ENCODE data around the gene PLXNA1.

Gene PLXNA1

GRCh38 chr3:126988451-126989021 lies 5.6 kb downstream of the PLXNA1 start:
- no peak for FAIRE-seq

DNA sequence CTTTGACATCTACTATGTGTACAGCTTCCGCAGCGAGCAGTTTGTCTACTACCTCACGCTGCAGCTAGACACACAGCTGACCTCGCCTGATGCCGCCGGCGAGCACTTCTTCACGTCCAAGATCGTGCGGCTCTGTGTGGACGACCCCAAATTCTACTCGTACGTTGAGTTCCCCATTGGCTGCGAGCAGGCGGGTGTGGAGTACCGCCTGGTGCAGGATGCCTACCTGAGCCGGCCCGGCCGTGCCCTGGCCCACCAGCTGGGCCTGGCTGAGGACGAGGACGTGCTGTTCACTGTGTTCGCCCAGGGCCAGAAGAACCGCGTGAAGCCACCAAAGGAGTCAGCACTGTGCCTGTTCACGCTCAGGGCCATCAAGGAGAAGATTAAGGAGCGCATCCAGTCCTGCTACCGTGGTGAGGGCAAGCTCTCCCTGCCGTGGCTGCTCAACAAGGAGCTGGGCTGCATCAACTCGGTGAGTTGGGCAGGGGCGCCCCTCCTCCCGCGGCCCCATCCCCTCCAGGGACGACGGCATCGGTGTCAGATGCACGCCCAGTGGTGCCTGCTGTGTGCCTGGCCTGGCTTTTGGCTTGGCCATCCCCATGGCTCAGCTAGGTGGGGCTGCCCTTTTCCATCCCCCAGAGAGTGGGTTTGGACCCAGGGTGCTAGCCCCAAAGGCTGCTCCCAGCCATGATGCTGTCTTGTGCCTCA lies 6.6 kb downstream of the PLXNA1 start:
- no peak for FAIRE-seq

DNA sequence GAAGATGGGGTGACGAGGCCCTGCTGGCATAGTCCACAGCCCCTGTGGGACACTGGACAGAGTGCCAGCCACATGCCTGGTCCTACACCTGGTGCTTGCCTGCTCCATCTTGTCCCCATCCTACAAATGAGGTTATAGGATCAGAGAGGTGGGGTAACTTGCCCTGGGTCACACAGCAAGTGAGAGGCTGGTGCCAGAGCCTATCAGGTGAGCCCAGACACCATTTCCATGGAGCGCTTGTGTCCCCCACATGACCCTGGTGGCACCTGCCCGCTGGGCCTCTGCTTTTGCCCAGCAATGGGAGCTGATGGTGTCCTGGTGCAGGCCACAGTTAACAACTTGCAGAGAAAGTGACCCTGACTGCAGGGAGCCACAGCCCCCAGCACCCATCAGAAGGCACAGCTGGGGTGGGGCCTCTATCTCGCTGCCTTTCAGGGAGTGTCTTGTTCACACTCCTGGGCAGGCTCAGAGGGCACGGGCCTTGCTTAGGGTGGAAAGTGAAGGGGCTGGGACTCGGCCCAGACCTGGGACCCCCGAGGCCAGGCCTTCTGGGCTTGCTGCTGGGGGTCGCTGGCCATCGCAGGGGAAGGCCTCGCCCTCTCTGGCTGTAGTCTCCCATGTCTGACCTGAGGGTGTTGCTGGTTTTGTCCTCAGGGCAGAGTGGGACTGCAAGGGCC lies 7.2 kb downstream of the PLXNA1 start:
- FAIRE-seq, result no peak

DNA sequence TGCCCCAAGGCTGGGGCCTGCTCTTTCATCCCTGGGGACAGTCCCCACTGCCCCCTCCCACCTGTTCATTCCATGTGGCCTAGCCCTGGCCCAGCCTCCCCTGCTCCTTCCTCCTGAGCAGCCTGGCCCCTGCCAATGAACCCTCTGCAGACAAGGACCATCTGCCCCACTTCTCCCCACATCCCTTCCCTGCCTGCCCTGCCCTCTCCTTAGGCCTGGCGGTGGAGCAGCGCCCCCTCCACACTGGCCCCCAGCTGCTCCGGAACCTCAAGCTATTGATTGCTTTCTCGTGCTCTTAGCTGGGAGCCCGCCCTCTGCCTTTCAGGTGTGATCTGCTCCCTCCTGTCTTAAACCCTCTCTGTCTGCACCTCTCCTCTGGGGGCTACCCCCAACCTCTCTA lies 8.0 kb downstream of the PLXNA1 start:
- FAIRE-seq, result no peak

GRCh38 chr3:126991366-126992200 lies 8.7 kb downstream of the PLXNA1 start:
- no peak for FAIRE-seq

DNA sequence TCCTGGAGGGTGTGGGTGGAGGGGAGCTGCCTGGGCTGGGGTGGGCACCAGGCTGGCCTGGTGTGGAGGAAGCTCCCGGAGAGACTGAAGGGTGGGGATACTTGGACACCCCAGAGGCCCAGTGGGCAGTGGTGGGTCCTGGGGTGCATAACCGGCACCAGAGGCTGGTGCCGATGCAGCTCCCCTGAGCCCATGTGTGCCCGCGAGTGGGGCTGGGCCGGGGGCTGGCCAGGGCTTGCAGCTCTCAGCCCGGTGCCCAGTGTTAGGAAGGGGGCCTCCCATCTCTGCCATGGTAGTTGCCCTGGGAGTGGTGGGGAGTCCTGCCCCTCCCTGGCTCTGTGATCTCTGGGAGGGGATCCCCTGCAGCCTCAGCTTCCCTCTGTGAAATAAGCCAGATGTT lies 9.3 kb downstream of the PLXNA1 start:
- FAIRE-seq, result no peak

GRCh38 chr3:126992776-126993175 lies 9.9 kb downstream of the PLXNA1 start:
- no peak for FAIRE-seq

DNA sequence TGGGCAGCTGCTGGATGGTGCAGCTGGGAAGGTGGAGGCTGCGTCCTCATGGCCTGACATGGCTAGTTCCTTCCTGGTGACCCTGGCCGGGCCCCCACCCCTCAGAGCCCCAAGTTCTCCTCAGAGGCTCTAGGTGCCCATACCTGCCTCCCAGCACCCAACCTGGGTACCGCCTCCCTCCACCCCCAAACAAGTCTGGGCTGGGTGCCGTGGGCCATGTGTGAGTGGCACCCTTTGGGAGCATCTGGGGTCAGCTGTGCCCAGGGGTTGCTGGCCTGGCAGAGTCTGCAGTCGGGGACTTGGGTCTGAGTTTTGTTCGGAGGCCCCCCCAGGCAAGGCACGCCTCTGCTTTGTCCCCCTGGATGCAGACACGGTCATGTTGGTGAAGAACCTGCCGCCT lies 10.5 kb downstream of the PLXNA1 start:
- no peak for FAIRE-seq

DNA sequence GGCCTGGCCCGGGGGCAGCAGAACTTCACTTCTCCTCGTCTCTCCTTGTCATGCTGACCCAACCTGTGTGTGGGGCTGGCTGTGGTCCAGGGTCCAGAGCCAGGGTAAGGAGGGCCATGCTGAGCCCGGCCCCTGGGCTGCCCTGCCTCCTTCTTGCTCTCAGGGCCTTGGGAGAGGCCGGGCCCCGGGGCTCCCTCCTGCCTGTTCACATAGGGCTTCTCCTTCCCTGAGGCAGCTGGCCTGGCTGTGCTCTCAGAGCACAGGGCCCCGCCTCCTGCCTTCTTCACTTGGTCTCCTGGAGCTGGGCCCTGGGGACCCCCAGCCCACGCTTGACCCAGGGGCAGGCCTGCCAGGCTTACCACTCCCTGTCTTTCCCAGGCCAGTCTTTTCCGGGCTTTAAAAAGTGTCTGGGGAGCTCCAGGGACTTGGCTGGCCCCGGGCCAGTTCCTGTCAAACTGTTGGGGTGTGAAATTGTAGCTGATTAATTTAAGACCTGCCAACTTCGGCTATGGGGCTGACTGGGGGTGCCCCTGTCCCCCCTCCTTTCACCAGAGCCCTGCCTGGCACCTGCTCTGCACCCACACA lies 11.8 kb downstream of the PLXNA1 start:
- no peak for FAIRE-seq

DNA sequence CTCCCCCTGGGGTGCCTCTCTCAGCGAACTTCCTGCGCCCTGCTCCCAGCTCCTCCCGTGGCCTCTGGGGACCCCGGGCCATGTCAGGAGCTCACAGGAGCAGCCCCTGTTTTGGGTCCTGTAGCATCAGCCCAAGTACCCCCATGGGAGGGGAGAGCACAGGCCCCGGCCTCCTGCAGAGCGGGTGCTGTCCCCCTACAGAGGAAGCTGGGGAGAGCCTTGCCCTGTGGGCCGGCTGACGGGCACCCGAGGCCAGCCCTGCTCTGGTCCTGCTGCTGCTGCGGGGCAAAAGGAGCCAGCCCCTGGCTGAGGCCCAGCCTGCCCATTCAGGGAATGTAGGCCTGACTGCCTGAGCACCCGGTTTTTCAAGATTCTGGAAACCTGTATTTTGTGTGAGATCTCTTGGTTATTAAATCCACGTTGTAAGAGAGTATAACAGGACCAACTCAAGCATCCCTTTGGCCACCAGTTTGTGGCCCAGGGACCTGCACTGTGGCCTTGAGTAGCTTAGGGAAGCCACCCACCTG lies 12.4 kb downstream of the PLXNA1 start:
- no peak for FAIRE-seq

GRCh38 chr3:126995926-126996512 lies 13.1 kb downstream of the PLXNA1 start:
- no peak for FAIRE-seq

GRCh38 chr3:126996905-126997304 lies 14.0 kb downstream of the PLXNA1 start:
- FAIRE-seq, result no peak

DNA sequence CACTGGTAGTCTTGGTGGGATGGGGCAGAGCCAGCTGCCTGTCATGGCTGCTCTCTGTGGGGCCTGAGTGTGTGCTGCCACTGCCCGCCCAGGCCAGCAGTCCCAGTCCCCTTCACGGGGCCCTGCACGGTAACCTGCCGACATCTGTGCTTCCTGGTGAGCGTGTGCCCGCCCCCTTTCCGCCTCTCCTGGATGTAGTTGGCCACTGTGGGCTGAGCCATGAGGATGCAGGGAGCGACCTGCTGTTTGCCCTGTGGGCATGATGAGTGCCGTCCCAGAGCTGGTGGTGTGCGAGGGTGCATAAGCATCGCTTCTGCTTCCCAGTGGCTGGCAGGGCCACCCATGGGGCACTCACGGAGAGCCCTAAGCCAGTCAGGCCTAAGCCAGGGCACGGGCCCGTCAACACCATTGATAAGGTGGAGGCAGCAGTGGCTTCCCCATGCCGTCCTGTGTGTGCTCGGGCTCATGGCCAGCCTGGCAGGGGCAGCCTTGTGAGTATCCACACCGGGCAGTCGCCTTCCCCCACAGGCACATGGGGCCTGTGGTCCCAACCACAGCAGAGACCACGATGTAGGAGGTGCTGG lies 14.6 kb downstream of the PLXNA1 start:
- no peak for FAIRE-seq

DNA sequence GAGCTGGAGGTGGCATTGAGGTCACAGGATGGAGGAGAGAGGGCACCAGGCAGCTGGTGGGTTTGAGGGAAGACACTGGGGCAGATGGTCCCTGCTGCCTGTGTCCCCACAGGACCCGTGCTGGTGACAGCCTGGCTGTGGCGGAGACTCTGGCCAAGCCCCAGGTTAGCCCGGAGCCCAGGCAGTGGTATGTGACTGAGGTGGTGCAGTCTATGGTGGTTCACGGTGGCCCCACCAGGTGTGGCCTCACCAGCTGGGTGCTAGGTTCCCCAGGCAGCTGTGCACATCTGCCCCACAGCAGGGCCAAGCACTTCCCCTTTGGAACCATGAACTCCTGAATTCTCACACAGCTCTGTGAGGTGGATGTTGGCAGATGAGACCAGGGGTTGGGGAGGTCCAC lies 15.4 kb downstream of the PLXNA1 start:
- no peak for FAIRE-seq

DNA sequence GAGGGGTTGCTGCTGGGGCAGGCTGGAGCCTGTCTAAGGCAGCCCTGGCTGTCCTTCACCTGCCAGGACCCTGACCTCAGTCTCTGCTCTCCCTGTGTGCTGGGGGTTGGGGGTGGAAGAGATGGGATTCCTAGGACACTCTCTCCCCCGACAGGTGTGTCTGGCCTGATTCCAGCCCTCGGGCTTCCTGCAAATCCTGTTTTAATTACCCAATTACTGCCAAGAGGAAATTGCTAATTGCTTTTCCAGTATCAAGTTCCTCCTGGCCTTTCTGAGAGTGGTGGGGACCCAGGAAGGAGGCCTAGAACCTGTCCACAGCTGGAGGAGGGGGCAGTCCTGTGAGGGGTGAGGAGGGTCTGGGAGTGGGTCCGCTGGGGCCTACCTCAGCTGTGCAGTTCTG lies 15.8 kb downstream of the PLXNA1 start:
- FAIRE-seq, result no peak

DNA sequence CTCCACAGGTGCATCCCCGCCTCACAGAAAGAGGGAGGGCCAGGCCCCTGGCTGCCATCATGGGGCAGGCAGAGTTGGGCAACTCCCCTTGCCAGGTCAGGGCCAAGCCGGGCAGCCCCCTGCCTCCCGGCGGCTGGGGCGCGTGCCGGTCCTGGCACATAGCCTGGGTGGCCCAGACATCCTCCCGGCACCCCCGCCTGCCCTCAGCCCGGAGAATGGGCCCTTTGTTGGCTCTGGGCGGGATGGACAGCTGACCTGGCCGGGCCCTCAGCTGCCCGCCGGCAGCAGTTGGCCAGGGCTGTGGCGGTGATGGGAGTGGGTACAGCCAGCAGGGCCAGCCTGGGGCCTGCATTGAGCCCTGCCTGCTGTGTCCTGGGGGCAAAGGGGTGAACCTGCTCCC lies 16.5 kb downstream of the PLXNA1 start:
- FAIRE-seq, result no peak

GRCh38 chr3:127000119-127000518 lies 17.2 kb downstream of the PLXNA1 start:
- no peak for FAIRE-seq

GRCh38 chr3:127000761-127001160 lies 17.8 kb downstream of the PLXNA1 start:
- FAIRE-seq, result no peak

GRCh38 chr3:127001486-127002194 lies 18.7 kb downstream of the PLXNA1 start:
- no peak for FAIRE-seq

DNA sequence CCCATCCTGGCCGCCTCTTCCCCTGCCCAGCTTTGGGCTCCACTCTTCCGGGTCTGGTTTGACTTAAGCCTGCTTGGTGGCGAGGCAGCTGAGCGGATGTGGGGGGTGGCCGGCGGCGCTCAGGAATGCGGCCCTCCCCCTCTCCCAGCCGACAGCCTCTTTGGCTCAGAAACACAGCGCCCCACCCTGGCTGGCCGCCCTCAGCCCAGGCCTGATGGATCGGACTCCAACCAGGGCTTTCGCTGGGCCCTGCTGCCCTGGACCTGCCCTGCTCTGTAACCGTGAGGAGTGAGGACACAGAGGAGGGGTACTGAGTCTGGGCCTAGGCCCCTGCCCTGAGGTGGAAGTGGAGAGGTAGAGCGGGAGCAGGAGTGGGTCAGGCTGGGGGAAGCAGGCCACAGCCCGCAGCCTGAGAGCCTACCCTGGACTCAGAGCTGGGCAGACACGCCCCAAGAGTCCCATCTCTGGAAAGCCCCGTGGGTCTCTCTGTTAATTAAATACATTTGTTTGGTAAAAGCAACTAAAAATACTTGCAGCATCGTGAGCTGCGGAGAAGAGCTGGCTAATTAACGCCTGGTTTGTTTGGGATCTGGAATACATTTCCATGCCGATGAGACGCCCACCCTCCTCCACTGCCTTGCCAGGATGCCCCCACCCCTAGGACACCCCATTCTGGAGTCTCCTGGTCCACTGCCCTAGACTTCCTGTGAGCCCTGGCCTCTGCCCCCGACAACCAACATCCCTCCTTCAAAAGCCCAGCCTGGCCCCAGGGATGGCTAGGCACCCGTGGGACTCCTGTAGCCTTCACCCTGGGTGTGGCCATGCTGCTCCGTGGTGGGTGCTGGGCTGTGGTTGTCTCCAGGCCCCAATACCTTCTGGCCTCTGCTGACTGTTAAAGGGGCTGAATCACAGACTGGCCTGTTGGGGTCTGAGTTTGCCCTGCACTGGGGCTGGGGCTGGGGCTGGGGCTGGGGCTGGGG lies 19.6 kb downstream of the PLXNA1 start:
- no peak for FAIRE-seq
